ENCODE results near the gene COL13A1.

DNA sequence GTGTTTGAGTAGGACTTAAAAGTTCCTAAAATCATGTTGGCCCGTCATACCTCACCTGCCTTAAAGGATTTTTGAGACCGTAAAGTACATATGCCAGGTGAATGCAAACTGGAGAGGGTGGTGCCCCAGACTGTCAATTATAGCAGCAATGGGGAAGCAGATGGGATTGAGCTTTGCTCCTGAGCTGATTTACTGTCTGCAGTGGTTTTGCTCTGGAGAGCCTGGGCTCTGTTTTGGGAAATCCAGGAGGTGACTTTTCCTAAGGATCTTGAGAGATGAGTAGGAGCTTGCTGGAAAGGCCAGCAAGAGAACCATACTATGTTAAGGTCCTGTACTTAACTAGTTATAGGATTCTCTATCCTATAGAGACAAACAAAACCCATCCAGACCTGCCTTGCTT lies 43.0 kb downstream of the COL13A1 start:
- TF ChIP-seq, protein P1, sequence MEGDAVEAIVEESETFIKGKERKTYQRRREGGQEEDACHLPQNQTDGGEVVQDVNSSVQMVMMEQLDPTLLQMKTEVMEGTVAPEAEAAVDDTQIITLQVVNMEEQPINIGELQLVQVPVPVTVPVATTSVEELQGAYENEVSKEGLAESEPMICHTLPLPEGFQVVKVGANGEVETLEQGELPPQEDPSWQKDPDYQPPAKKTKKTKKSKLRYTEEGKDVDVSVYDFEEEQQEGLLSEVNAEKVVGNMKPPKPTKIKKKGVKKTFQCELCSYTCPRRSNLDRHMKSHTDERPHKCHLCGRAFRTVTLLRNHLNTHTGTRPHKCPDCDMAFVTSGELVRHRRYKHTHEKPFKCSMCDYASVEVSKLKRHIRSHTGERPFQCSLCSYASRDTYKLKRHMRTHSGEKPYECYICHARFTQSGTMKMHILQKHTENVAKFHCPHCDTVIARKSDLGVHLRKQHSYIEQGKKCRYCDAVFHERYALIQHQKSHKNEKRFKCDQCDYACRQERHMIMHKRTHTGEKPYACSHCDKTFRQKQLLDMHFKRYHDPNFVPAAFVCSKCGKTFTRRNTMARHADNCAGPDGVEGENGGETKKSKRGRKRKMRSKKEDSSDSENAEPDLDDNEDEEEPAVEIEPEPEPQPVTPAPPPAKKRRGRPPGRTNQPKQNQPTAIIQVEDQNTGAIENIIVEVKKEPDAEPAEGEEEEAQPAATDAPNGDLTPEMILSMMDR (IDR thresholded peaks at IDR 0.05) = no peak
- no peak for TF ChIP-seq POLR2A (IDR thresholded peaks at IDR 0.05)

Measured in esophagus squamous epithelium (tissue), 4 donors.